Thyroid gland (tissue), 4 donors: Measurements from ENCODE around the gene NBPF6.
"Not testable (repeated sequence)": the region's sequence is repeated elsewhere in the genome, so short reads cannot be mapped to it uniquely, and the experiment has no call there.

Experiments
- POLR2A ChIP-seq, 2 donors: fragments of 450-650 bp; IDR thresholded peaks; one replicate each; pipeline ENCODE4 v1.6.1; 2017; ENCODE audit warnings: antibody characterized with exemption in 2 of 2, mild to moderate bottlenecking in 2 of 2, moderate library complexity in 1 of 2
- TF ChIP-seq, protein P1 (sequence below), 6 experiments: fragments of 200-600 bp in 3 of 6; fragments of 450-650 bp in 3 of 6; sonication (generic) in 3 of 6; IDR thresholded peaks; one replicate each; pipeline ENCODE4 v1.5.1; 2016 to 2019; ENCODE audit warnings: antibody characterized with exemption in 6 of 6, mild to moderate bottlenecking in 2 of 6, inconsistent platforms in 1 of 6, moderate library complexity in 1 of 6

DNA sequence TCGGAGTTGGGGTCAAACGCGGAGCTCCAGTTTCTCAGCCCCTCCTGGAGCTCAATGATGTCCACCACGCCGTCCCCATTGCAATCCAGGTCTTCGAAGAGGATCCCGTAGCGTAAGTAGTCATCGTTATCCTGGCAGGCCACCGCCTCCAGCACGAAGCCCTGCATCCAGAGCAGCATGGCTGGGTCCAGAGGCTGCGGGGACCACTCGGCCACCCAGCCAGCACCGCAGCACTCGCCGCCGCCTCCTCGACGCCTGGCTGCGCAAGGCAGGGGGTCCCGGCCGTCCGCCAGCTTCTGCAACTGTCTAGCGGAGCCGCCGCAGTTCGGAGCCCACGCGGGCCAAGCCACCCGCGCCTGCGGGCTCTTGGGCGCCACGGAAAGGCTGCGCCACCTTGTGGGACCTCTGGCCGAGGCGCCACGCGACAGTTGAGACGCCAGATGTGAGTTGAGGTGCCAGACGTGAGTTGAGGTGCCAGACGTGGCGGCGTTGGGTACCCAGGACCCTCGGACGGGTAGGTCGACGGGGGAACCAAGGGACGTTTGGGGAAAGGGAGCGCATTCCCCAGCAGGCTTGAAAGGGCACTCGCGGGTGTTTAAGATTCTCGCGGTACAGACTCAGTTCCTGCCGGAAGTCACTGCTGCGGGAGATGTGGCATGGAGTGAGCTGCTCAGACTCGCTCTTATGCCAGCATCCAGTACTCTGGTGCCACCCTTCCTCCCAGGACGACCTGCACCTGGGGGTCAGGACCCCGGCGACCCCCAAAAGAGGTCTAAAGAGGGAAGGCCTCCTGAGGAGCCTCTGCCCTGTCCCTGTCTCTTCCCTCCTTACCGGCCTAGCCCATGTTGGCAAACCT is 28.9 kb upstream of the NBPF6 start:
- TF ChIP-seq, protein P1, sequence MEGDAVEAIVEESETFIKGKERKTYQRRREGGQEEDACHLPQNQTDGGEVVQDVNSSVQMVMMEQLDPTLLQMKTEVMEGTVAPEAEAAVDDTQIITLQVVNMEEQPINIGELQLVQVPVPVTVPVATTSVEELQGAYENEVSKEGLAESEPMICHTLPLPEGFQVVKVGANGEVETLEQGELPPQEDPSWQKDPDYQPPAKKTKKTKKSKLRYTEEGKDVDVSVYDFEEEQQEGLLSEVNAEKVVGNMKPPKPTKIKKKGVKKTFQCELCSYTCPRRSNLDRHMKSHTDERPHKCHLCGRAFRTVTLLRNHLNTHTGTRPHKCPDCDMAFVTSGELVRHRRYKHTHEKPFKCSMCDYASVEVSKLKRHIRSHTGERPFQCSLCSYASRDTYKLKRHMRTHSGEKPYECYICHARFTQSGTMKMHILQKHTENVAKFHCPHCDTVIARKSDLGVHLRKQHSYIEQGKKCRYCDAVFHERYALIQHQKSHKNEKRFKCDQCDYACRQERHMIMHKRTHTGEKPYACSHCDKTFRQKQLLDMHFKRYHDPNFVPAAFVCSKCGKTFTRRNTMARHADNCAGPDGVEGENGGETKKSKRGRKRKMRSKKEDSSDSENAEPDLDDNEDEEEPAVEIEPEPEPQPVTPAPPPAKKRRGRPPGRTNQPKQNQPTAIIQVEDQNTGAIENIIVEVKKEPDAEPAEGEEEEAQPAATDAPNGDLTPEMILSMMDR (IDR thresholded peaks at IDR 0.05) = not testable (repeated sequence)
- not testable (repeated sequence) for TF ChIP-seq POLR2A (IDR thresholded peaks at IDR 0.05)
